HuH-7.5 (cell line): ENCODE data around the gene FBXL12.
"Not testable (repeated sequence)": the region's sequence is repeated elsewhere in the genome, so short reads cannot be mapped to it uniquely, and the experiment has no call there.

ENCODE experiments used
- DNase-seq: peaks from one replicate; pipeline ENCODE4 v3.0.0; 2011; ENCODE audit warnings: low spot score

The FBXL12 gene

DNA sequence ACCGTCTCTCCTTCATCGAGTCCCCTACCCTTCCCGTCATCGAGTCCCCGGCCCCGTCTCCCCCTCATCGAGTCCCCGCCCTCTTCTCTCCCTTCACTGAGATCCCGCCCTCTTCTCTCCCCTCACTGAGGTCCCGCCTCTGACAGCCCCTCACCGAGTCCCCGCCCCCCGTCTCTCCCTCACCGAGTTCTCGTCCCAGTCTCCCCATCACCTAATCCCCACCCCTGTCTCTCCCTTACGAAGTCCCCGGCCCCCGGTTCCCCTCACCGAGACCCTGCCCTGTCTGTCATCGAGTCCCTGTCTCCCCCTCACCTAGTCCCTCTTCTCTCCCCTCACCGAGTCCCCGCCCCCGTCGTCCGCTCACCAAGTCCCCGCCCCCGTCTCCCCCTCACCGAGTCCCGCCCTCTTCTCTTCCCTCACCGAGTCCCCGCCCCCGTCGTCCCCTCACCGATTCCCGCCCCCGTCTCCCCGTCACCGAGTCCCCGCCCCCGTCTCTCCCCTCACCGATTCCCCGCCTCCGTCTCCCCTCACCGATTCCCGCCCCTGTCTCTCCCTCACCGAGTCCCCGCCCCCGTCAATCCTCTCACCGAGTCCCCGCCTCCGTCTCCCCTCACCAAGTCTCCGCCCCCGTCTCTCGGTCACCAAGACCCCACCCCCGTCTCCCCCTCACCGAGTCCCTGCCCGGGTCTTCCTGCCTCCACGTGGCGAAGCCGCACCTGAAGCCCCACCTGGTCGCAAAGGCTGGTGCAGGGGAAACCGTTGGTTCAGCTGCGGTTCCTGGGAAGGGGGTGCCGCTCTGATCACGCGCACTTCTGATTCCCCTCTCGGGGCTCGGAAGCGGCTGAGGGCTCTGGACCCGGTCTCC, 26.4 kb downstream of the FBXL12 start:
- peak; percentile 48 for DNase-seq

DNA sequence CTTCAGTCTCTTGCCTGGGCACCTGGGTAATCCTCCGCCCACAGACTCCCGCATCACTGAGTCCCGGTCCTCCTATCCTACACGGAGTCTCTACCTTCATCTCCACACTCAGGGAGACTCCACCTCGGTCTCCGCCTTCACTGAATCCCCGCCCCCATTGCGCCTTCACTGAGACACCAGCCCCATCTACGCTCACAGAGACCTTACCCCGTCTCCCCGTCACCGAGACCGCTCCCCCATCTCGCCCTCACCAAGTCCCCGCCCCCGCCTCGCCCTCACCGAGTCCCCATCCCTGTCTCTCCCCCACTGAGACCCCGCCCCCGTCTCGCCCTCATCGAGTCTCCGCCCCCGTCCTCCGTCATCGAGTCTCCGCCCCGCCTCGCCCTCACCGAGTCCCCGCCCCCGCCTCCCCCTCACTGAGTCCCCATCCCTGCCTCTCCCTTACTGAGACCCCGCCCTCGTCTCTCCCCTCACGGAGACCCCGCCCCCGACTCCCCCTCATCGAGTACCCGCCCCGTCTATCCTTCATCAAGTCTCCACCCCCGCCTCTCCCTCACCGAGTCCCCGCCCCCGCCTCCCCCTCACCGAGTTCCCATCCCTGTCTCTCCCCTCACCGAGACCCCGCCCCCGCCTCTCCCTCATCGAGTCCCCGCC, 27.2 kb downstream of the FBXL12 start:
- DNase-seq, result peak; percentile 66

DNA sequence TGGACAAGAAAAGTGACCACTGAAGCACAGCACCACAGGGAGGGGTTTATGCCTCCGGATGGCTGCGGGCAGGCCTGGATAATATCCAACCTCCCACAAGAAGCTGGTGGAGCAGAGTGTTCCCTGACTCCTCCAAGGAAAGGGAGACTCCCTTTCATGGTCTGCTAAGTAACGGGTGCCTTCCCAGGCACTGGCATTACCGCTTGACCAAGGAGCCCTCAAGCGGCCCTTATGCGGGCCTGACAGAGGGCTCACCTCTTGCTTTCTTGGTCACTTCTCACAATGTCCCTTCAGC, 27.9 kb downstream of the FBXL12 start:
- DNase-seq, result not testable (repeated sequence)

DNA sequence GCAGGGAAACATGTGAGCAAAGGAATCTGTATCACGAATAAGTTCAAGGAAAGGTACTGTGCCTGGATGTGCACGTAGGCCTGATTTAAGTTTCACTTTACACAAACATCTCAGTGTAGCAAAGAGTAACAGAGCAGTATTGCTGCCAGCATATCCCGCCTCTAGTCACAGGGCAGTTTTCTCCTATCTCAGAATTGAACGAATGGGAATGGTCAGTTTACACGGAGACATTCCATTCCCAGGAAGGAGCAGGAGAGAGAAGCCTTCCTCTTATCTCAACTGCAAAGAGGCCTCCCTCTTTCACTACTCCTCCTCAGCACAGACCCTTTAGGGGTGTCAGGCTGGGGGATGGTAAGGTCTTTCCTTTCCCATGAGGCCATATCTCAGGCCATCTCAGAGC, 29.3 kb downstream of the FBXL12 start:
- not testable (repeated sequence) for DNase-seq

- no peak for DNase-seq
These were observed 29.8 kb downstream of the FBXL12 start for GRCh38 chr19:9789066-9789465.

DNA sequence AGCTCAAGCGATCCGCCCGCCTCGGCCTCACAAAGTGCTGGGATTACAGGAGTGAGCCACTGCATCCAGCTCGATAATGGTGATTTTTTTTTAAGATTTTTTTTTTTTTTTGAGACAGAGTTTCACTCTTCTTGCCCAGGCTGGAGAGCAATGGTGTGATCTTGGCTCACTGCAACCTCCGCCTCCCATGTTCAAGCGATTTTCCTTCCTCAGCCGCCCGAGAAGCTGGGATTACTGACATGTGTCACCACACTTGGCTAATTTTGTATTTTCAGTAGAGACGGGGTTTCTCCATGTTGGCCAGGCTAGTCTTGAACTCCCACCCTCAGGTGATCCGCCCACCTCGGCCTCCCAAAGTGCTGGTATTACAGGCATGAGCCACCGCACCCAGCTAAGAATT, 30.3 kb downstream of the FBXL12 start:
- DNase-seq, result not testable (repeated sequence)

- DNase-seq, result no peak
These were observed 32.1 kb downstream of the FBXL12 start for GRCh38 chr19:9786819-9787218.

DNA sequence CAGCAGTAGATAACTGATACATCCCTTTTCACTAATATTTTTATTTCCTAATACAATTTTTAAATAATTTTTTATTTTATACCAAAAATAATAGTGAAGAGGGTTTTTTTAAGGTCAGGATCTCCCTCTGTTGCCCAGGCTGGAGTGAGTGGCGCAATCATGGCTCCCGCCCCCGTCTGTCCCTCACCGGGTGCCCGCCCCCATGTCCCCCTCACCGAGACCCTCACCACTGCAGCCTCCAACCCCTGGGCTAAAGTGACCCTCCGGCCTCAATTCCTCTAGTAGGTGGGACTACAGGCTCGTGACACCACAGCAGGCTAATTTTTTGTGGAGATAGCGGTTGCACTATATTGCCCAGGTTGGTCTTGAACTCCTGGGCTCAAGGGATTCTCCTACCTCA, 32.5 kb downstream of the FBXL12 start:
- no peak for DNase-seq

DNA sequence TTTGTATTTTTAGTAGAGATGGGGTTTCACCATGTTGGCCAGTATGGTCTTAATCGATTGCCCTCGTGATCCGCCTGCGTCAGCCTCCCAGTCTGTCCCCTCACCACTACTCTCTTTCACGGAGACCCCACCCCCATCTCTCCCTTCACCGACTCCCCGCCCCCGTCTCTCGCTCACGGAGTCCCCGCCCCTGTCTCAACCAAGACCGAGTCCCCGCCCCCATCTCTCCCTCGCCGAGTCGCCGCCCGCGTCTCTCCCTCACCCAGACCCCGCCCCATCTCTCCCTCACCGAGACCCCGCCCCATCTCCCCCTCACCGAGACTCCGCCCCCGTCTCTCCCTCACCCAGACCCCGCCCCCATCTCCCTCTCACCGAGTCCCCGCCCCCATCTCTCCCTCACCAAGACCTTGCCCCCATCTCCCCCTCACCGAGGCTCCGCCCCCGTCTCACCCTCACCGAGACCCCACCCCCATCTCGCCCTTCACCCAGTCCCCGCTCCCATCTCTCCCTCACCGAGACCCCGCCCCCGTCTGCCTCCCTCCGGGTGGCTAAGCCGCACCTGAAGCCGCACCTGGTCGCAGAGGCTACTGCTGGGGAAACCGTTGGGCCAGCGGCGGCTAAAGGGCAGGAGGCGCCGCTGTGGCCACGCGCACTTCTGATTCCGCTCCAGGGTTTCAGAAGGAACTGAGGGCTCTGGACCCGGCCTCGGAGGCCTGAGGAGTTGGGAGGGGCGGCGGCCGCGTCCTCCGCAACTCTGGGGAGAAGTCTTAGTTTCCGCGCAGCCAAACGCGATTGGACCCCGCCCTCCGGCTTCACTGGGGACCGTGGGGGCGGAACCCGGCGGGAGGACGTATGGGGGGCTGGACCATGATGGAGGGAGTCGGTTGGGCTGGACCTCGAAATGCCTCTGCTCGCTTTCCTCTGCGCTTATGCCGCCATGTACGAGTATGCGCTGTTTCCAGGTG, 33.2 kb downstream of the FBXL12 start:
- peak; percentile 86 for DNase-seq

GRCh38 chr19:9784163-9784496, 34.7 kb downstream of the FBXL12 start:
- DNase-seq, result not testable (repeated sequence)

GRCh38 chr19:9782338-9782737, 36.5 kb downstream of the FBXL12 start:
- DNase-seq, result no peak

- peak; percentile 87 for DNase-seq
These were observed 50.4 kb downstream of the FBXL12 start, which contains the start of gene ZNF846 for GRCh38 chr19:9768175-9769112. TSS of gene ZNF846 (minus strand) at chr19:9768738. CDS start at chr19:9764950, 3,788 bp downstream.
